ENCODE data around the gene ADGRF1.

Gene ADGRF1

DNA sequence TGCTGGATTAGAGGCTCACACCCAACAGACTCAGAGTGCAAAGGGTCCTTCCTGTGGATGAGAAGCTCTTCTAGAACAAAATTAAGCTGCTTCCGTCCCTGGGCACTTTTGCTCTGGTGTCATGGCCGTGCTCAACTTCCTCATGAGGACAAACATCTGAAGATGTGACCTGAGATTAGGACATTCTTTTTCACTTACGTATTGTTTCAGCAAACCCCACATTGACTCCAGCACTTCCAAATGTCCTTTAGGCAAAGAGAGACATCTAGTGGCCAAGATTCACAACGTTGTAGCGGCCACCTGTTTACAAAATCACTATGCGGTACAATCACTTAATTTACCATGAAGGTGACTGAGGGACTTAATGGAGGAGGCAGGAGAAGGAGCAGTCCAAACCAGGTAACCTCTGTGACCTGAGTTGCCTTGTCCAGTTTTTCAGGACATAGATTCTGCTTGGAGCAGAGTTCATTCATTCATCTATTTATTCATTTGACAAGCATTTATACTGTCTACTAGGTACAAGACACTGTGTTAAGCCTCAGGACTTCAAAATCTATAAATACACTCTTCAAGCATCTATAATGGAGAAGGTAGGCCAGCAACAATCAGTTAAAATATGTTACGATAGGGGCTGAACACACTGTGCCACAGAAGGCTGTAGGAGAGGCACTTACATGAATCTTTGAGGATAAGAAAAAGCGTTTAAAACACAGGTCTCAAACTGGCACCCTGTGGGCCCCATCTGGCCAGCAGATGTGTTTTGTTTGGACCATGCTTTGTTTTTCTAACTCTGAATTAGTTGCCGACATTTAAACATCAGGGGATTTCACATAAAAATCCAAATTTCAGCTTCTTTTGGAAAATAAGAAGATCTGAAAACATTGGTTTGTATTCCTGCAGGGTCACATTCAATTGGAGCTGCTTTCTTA, 5.6 kb upstream of the ADGRF1 start:
- Mint-ChIP-seq H3K36me3 (no peaks in the 10 kb centered on the region), H3K27ac (no peak overlapping the region), H3K27me3 (no peaks in the 10 kb centered on the region), H3K4me3 (no peak overlapping the region), H3K9me3 (no peaks in the 10 kb centered on the region), H3K4me1 (no peaks in the 10 kb centered on the region)
- CTCF ChIA-PET: interaction anchor here (0.5 to 2.3 kb wide), 8 partner anchors 11 to 629 kb away, joined by 3 to 16 read pairs (median 4); no protein-coding TSS in a partner anchor
- peak; percentile 41 for DNase-seq

DNA sequence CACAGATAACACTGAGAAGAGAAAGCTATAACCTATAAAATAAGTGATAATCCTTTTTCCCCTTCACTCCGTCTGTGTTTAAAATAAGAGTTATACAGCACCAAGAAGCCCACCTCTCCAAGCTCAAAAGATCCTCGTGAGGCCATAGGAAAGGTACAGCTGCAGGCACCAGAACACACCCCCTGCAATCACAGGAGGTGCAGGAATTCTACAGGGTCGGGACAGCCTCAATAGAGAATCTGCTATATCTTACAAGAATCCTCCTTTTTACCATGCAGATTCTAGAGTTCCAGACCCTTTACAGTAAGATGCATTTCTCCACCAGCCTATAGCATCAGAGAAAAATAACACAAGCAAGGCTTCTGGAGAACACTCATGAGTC, 5.0 kb upstream of the ADGRF1 start:
- CTCF ChIA-PET: interaction anchor here (0.5 to 2.3 kb wide), 5 partner anchors 11 to 628 kb away, joined by 3 to 16 read pairs (median 4); no protein-coding TSS in a partner anchor
- Mint-ChIP-seq H3K27me3 (no peaks in the 10 kb centered on the region), H3K4me1 (no peaks in the 10 kb centered on the region), H3K4me3 (no peak overlapping the region), H3K36me3 (no peaks in the 10 kb centered on the region), H3K27ac (no peak overlapping the region), H3K9me3 (no peaks in the 10 kb centered on the region)
- no peak for DNase-seq

DNA sequence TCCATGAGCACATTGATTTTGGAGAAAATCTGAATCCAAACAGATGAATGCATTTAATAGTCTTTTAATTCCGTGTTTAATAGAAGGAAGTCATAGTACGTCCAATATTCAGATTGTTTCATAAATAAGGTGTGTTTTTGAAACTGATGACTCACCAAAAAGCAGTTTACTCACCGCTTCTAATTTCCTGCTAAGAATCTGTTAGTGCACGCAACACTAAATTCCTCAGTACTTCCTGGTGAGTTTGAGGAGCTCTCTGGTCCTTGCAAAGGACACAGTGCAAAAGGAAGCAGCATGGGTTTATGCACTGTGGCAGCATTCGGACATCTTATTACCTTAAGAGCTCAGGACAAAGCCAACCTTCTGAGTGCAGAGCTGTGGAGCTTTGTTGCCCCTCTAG, 2.3 kb upstream of the ADGRF1 start:
- Mint-ChIP-seq H3K9me3 (no peaks in the 10 kb centered on the region), H3K4me1 (no peaks in the 10 kb centered on the region), H3K4me3 (no peak overlapping the region), H3K36me3 (no peaks in the 10 kb centered on the region), H3K27me3 (no peaks in the 10 kb centered on the region), H3K27ac (no peak overlapping the region)
- DNase-seq: no peak
- CTCF ChIA-PET: interaction anchor here (1.6 kb wide), 1 partner anchor 22 kb away, joined by 3 read pairs; no protein-coding TSS in a partner anchor

DNA sequence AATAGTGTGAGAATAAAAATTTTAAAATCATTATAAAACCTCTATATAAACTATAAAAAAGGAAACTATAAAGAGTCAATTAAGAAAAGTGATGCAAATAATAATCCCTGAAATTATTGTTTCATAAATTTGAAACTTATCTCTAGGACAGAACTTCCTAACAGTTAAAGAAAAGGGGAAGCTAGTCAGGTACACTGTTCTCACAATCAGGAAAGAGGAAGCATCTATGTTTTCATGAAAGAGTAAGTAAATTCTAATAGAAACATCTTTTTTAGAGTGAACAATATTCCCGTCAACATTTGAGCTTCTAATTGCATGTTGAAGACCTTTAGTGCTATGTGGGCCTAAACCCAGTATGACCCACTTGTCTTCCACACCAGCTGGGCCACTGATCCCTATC, 1.2 kb upstream of the ADGRF1 start:
- Mint-ChIP-seq H3K27me3 (no peaks in the 10 kb centered on the region), H3K36me3 (no peaks in the 10 kb centered on the region)

DNA sequence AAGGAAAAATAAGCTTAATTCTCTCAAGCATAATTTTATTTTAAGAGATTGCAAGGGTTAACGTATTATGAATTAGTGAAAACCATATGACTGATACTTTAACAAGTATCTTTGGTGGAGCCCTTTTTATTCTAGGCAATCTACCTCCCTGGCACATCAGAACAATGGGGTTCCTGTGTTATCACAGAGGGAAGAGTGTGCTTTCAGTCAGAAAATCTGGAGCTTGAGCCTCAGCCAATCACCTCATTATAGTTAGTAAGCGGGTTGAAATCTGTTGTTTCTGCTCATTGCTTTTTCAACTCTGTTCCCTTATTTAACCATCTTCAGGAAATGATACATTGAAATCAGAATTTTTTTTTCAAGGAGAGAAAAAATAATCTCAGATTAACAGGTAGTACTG, 391 bp downstream of the ADGRF1 start:
- no peak overlapping the region for H3K27ac Mint-ChIP-seq
- DNase-seq: no peak
- no peaks in the 10 kb centered on the region for H3K36me3 Mint-ChIP-seq
- no peak overlapping the region for H3K4me3 Mint-ChIP-seq
- H3K9me3 Mint-ChIP-seq: no peaks in the 10 kb centered on the region
- CTCF ChIA-PET: no interaction called here
- no peaks in the 10 kb centered on the region for H3K4me1 Mint-ChIP-seq
- no peaks in the 10 kb centered on the region for H3K27me3 Mint-ChIP-seq

More for the DNA sequence above, 1.2 kb upstream of the ADGRF1 start:
- Mint-ChIP-seq H3K27ac (no peak overlapping the region), H3K4me3 (no peak overlapping the region), H3K4me1 (no peaks in the 10 kb centered on the region), H3K9me3 (no peaks in the 10 kb centered on the region)
- CTCF ChIA-PET: interaction anchor here (1.1 to 1.6 kb wide), 3 partner anchors 23 to 195 kb away, joined by 3 to 5 read pairs (median 3); no protein-coding TSS in a partner anchor
- no peak for DNase-seq

DNA sequence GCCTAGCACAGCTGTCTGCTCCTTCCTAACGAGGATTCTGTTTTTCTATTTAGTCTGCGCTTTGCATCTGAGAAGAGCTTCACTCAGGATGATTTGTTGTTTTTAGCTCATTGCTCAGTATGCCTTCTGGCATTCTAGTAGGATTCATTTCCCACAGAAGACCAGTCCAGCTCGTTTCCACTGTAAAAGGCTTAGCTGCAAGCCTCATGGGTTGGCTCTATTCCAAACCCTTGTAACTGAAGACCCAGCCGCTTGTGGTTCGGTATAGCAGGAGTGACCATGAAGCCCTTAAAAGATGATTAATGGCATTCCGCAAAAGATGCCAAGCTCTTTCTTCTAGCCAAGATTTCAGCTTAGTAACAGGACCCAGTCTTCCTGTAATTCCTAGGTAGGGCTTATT, 7.2 kb downstream of the ADGRF1 start:
- DNase-seq: no peak
- H3K4me1 Mint-ChIP-seq: no peaks in the 10 kb centered on the region
- CTCF ChIA-PET: interaction anchor here (1.1 kb wide), 1 partner anchor 13 kb away, joined by 5 read pairs; no protein-coding TSS in a partner anchor
- H3K36me3 Mint-ChIP-seq: no peaks in the 10 kb centered on the region
- no peaks in the 10 kb centered on the region for H3K27me3 Mint-ChIP-seq
- H3K27ac Mint-ChIP-seq: no peak overlapping the region
- H3K4me3 Mint-ChIP-seq: no peak overlapping the region
- H3K9me3 Mint-ChIP-seq: no peaks in the 10 kb centered on the region

DNA sequence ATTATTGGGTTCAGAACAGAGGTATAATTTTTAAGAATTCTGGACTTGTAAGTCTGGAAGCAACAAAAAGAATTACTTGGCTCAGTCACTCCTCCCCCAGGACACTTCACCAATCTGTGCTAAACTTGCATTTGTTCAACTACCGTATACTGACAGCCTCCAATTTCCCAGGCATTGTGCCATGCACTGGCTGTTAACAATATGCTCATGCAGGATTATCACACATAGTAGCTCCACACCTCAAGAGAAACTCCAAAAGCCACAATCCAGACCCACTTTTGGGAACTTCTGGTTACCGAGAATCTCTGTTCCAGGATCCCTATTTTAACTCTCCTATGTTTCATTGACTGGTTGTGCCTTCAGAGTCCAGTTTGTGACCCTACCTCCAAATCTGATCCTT, 7.7 kb downstream of the ADGRF1 start:
- Mint-ChIP-seq H3K36me3 (no peaks in the 10 kb centered on the region), H3K4me3 (no peak overlapping the region), H3K4me1 (no peaks in the 10 kb centered on the region), H3K9me3 (no peaks in the 10 kb centered on the region), H3K27me3 (no peaks in the 10 kb centered on the region), H3K27ac (no peak overlapping the region)
- no peak for DNase-seq
- CTCF ChIA-PET: interaction anchor here (1.1 to 1.5 kb wide), 2 partner anchors 13 to 14 kb away, joined by 3 to 5 read pairs; no protein-coding TSS in a partner anchor

DNA sequence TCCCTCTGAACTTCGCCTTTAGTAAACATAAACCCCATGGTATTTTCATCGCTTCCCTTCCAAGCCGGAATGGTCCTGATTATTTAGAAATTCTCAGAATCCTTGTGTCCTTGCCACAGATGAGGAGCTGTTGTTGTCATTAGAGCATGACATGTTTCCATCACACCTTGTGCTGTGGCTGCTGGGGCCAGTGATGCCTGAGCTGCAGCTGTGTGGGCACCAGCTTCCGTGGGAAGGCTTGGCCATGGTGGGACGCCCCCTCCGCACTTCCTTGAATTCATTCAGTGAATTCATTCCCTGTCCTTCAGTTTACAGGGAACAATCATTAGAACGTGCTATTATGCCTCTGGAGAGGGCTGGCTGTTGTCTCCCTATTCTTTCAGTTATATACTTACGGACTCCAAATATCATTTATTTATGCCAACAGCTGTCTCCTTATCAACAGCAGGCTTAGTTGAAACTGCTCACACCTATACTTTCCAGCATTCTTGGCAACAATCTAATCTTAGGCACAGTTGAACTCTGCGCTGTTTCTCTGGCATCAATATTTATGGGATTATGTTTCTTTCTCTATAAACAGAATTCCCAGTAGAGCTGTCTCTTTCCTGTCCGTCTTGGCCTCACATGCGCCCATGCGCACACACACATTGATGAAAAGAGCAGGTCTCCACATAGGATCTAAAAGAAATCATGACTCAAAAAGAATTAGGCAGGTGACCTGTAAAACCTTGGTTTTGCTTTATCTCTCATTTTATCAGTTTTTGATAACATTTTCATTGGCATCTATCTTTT, 9.0 kb downstream of the ADGRF1 start:
- Mint-ChIP-seq H3K4me1 (no peaks in the 10 kb centered on the region), H3K9me3 (no peaks in the 10 kb centered on the region), H3K36me3 (no peaks in the 10 kb centered on the region), H3K4me3 (no peak overlapping the region), H3K27me3 (no peaks in the 10 kb centered on the region), H3K27ac (no peak overlapping the region)
- CTCF ChIA-PET: interaction anchor here (1.5 kb wide), 1 partner anchor 14 kb away, joined by 3 read pairs; no protein-coding TSS in a partner anchor
- no peak for DNase-seq

DNA sequence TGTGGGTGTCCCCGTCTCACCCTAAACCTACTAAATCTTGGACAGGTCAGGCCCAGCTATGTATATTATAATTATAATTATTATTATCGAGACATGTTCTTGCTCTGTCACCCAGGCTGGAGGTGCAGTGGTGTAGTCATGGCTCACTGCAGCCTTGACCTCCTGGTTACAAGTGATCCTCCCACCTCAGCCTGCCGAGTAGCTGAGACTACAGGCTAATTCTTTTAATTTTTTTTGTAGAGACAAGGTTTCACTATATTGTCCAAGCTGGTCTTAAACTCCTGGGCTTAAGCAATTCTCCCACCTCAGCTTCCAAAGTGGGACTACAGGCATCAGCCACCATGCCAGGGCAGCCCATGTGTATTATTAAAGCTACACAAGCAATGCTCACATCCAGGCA, 10.5 kb downstream of the ADGRF1 start:
- Mint-ChIP-seq H3K27me3 (no peaks in the 10 kb centered on the region), H3K27ac (no peak overlapping the region), H3K4me3 (no peak overlapping the region), H3K9me3 (no peaks in the 10 kb centered on the region), H3K4me1 (no peaks in the 10 kb centered on the region), H3K36me3 (no peaks in the 10 kb centered on the region)
- CTCF ChIA-PET: no interaction called here
- no peak for DNase-seq

DNA sequence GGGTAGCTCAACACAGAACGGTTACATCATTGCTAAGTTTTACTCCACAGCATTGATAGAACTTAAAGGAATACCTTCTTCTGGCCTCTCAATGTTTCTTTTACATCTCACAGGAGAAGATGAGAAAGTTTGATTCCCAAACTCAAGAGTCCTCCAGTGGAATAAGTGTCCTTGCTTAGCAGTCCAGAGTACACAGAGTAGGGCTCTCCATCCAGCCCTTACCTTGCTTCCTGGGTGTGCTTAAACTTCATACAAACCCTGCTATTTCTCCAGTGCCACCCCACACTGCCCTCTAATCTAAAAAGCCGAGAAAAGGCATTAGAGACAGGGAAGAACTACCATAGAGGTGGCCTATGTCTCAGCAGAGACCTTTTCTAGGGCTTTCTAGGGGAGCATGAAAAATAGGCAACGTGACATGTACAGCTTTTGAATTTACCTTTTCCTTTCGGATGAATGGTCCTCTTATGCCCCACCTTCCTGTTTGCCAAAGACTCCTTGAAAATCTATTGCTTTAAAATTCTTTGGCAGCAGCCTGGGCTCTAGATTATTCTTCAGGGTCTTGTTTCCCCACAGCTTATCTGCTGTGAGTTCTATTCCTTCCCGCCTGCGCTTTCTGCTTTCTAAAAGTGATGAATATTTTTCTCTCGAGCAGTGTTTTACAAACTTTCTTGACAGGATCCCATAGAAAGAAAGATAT, 12.1 kb downstream of the ADGRF1 start:
- CTCF ChIA-PET: no interaction called here
- Mint-ChIP-seq H3K36me3 (no peaks in the 10 kb centered on the region), H3K27ac (no peak overlapping the region), H3K4me3 (no peak overlapping the region), H3K4me1 (no peaks in the 10 kb centered on the region), H3K27me3 (no peaks in the 10 kb centered on the region), H3K9me3 (no peaks in the 10 kb centered on the region)
- DNase-seq: no peak

DNA sequence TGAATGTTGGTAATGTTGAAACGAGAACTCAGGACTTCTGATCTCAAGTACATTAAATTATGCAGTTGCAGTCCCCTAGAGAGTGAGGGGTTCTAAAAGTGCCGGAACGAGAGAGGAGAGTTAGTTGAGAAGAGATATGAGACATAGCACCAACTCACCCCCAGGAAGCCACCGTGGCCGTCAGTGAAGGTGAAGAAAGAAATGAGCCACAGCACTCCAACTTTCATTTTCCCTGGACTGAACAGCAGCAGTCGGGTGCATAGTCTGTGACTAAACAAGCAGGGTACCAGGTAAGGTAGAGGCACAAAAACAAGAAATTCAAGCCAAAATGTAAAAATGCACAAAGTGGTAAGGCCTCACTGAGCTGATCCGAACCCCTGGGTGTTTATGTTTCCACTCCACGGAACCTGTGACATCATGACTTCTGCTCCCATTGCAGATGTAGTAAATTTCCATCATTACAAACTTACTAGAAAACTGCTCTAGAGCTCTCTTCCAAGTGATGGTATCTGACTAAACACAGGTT, 13.2 kb downstream of the ADGRF1 start:
- CTCF ChIA-PET: no interaction called here
- Mint-ChIP-seq H3K27ac (no peak overlapping the region), H3K9me3 (no peaks in the 10 kb centered on the region), H3K27me3 (no peaks in the 10 kb centered on the region), H3K4me1 (no peaks in the 10 kb centered on the region), H3K36me3 (no peaks in the 10 kb centered on the region), H3K4me3 (no peak overlapping the region)
- no peak for DNase-seq

DNA sequence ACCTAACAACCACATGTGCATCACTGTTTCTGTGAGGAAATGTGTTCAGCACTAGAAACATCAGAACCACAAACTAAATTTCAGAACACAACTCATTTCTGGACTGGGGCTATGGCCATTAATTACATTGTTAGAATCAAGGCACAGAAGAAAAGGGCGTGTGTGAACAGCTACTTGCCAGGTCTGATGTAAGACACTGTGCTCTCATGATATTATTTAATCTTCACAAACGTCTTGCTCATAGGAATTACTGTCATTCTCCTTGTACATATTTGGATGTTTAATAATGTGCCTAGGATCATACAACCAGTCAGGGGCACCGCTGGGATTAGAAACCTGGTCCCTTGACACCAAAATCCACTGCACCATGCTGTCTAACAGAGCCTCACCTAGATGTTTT, 14.8 kb downstream of the ADGRF1 start:
- Mint-ChIP-seq H3K36me3 (no peaks in the 10 kb centered on the region), H3K27ac (no peak overlapping the region), H3K27me3 (no peaks in the 10 kb centered on the region), H3K4me3 (no peak overlapping the region), H3K9me3 (no peaks in the 10 kb centered on the region), H3K4me1 (no peaks in the 10 kb centered on the region)
- CTCF ChIA-PET: no interaction called here
- DNase-seq: no peak

DNA sequence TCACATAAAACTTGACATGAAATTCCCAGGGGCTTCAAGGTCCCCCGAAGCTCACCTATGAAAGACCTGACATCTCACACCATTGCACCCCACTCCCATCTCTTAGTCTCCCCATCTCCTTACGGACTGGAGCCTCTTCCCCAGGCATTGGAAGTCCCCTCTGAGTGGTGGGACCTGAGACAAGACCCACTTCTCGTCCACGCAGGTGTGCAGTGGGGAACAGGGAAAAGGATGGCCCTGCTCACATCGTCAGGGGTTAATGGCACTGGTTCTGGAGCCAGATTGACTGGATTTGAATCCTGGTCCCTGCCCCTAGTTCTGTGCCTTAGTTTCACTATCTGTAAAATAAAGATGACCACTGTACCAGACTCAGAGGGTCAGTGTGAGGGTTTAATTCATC, 15.5 kb downstream of the ADGRF1 start:
- CTCF ChIA-PET: no interaction called here
- no peaks in the 10 kb centered on the region for H3K9me3 Mint-ChIP-seq
- no peaks in the 10 kb centered on the region for H3K36me3 Mint-ChIP-seq
- no peak overlapping the region for H3K4me3 Mint-ChIP-seq
- no peaks in the 10 kb centered on the region for H3K27me3 Mint-ChIP-seq
- no peak for DNase-seq
- no peak overlapping the region for H3K27ac Mint-ChIP-seq
- no peaks in the 10 kb centered on the region for H3K4me1 Mint-ChIP-seq

DNA sequence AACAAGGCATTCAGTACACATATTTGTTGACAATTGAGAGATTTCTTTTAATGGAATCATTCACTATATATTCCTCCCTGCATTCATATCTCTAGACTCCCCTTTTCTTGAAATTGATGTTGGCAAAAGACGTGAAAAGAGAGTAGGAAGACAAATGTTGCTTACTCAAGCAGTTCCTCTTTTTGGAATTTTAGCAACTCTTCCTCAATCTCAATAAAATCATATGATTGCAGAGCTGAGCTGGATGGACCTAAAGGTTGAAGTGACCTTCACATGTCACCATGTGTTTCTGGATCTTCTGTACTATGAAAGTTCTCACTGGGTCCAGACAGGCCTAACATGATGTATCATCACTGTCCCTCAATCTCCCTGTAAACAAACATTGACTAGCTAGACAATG, 18.6 kb downstream of the ADGRF1 start:
- Mint-ChIP-seq H3K27ac (no peak overlapping the region), H3K4me1 (no peaks in the 10 kb centered on the region), H3K9me3 (no peaks in the 10 kb centered on the region), H3K4me3 (no peak overlapping the region), H3K36me3 (no peaks in the 10 kb centered on the region), H3K27me3 (no peaks in the 10 kb centered on the region)
- DNase-seq: no peak
- CTCF ChIA-PET: no interaction called here

Data from activated naive CD4-positive, alpha-beta T cell treated with anti-CD3 and anti-CD28 coated beads, Interleukin-2, amount 10 ng/mL, durations not matched to agents 7 days and 5 days (primary cell).